Jurkat, Clone E6-1 (cell line): ENCODE measurements around the gene GAPDH.
"Not testable (repeated sequence)": the region's sequence is repeated elsewhere in the genome, so short reads cannot be mapped to it uniquely, and the experiment has no call there.

ENCODE experiments used
- DNase-seq: peaks from one replicate; pipeline ENCODE4 v3.0.0-alpha.2; 2011; ENCODE audit warnings: low read depth, low spot score
- H3K4me3 ChIP-seq: 2 replicates; pipeline ENCODE4 v1.5.1; 2011; ENCODE audit warnings: mild to moderate bottlenecking, low read length, control low read depth, moderate library complexity

GAPDH gene

DNA sequence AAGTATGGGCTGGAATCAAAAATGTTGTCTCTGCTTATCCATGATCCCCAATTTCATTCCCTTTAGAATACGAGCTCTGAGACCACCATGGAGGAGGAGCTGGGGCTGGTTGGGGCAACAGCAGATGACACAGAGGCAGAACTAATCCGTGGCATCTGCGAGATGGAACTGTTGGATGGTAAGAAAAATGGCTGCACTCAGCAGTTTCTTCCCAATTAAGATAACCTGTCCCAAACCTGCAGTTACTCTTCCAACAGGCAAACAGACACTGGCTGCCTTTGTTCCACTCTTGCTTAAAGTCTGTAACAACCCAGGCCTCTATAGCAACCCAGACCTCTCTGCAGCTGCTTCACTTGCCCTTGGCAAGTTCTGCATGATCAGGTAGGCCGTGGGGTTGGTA is 6.6 kb upstream of the GAPDH start:
- DNase-seq: no peak
- H3K4me3 ChIP-seq: no peak overlapping the region

DNA sequence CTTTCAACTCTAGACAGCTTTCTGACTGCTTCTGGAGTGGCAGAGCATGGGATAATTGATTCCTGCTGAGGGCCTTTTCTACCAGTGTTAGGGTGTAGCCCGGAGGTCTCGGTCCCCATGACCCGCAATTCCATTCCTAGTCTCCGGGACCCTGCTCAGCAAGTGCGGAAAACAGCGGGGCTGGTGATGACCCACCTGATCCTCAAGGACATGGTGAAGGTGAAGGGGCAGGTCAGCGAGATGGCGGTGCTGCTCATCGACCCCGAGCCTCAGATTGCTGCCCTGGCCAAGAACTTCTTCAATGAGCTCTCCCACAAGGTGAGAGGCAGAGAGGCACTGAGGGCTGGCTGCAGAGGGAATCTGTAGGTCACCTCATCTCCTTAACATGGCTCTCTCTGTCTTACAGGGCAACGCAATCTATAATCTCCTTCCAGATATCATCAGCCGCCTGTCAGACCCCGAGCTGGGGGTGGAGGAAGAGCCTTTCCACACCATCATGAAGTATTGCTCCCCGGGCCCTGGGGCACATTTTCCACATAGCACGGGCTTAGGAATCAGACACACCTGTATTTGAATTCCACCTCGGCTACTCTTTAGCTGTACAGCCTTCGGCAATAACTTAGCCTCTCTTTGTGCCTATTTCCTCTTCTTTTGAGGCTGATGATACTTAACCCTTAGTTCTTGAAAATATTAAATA is 5.6 kb upstream of the GAPDH start:
- DNase-seq: no peak
- H3K4me3 ChIP-seq: no peak overlapping the region

DNA sequence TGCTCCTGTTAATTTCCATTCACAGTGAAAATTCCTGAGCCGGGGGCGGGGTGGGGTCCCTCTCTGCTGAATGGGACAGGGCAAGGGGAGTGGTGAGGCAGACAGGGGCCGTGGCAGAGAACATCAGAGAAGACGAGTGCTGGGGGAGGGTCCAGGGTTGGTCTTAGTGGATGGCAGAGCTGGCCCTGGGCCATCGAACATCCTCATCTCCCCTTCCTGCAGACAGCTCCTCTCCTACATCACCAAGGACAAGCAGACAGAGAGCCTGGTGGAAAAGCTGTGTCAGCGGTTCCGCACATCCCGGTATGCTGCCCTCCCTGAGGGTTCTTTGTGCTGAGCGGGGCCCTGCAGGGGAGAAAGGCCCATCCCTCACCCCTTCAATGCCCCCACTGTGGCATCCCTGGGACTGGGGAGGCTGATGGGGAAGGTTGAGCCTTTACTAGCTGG is 5.0 kb upstream of the GAPDH start:
- no peak overlapping the region for H3K4me3 ChIP-seq
- no peak for DNase-seq

DNA sequence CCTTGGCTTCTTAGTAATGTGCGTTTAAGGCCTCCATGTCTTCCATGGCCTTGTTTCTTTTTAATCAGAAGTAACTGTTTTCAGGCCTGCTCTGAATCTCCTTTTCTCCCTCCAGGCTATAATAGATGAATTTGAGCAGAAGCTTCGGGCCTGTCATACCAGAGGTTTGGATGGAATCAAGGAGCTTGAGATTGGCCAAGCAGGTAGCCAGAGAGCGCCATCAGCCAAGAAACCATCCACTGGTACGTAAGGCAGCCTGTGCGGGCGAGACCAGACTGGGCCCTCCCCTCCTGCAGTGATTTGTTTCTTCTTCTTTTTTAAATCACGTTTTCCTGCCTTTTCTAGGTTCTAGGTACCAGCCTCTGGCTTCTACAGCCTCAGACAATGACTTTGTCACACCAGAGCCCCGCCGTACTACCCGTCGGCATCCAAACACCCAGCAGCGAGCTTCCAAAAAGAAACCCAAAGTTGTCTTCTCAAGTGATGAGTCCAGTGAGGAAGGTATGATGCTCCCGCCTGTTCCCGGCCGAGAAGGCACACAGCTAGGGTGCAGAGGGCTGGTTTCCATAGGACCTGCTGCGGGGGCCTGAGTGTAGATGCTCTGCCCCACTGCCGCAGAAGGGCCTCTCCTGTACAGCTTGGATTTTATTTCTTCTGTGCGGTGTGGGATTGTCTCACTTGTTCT is 3.6 kb upstream of the GAPDH start:
- DNase-seq: no peak
- H3K4me3 ChIP-seq: no peak overlapping the region

DNA sequence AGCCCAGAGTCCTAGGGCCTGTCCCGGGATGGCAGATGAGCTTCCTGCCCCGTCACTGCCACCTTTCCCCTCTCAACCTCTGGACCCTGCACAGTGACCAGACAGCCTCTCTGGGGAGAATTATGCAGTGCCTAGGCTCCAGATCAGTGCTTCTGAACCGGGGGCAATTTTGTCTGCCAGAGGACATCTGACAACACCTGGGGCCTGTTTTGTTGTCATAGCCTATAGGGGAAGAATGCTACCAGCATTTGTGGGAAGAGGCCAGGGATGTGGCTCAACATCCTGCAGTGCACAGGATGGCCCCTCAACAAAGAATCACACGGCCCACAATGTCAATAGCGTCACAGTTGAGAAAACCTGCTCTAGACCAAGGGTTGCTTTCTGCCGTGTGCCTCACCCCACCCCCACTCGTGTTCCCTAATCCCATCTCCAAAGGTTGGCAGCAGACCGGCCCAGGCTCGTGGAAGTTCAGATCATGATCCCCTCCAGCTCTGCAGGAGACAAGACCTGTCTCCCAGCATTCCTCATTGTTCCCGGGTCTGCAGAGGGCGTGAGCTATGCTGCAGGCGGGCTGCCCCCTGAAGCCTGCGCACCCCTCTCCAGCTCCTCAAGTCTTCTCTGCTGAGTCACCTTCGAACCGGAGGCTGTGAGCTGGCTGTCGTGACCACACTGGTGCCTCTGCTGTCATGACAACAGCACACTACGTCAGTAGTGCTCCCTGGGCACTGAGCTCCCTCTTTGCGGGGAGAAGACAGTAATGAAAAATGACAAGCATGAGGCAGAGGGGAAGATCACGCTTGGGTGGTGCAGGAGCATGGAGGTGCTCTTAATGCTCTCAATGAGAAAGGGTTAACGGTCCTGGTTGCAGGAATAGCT is 2.0 kb upstream of the GAPDH start:
- DNase-seq: peak; percentile 84
- peak overlapping the region; percentile 95 for H3K4me3 ChIP-seq

DNA sequence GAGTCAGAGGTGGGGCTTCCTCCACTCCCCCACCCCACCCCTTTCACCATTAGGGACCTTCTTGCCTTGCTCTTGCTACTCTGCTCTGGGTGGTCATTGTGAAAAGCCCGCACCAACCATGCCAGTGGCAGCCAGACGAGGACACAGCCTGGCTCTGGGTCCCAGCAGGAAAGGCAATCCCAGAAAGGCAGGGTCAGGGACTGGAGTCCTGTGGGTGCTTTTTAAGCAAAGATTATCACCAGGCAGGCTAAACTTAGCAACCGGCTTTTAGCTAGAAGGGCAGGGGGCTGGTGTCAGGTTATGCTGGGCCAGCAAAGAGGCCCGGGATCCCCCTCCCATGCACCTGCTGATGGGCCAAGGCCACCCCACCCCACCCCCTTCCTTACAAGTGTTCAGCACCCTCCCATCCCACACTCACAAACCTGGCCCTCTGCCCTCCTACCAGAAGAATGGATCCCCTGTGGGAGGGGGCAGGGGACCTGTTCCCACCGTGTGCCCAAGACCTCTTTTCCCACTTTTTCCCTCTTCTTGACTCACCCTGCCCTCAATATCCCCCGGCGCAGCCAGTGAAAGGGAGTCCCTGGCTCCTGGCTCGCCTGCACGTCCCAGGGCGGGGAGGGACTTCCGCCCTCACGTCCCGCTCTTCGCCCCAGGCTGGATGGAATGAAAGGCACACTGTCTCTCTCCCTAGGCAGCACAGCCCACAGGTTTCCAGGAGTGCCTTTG is 1.2 kb upstream of the GAPDH start:
- DNase-seq: peak; percentile 54
- H3K4me3 ChIP-seq: peak overlapping the region; percentile 95

DNA sequence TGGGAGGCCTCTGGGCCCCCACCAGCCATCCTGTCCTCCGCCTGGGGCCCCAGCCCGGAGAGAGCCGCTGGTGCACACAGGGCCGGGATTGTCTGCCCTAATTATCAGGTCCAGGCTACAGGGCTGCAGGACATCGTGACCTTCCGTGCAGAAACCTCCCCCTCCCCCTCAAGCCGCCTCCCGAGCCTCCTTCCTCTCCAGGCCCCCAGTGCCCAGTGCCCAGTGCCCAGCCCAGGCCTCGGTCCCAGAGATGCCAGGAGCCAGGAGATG is 729 bp upstream of the GAPDH start:
- DNase-seq: no peak

DNA sequence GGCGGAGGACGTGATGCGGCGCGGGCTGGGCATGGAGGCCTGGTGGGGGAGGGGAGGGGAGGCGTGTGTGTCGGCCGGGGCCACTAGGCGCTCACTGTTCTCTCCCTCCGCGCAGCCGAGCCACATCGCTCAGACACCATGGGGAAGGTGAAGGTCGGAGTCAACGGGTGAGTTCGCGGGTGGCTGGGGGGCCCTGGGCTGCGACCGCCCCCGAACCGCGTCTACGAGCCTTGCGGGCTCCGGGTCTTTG is 303 bp downstream of the GAPDH start:
- peak overlapping the region; percentile 95 for H3K4me3 ChIP-seq
- DNase-seq: no peak

More for the DNA sequence above, 729 bp upstream of the GAPDH start:
- peak overlapping the region; percentile 95 for H3K4me3 ChIP-seq

DNA sequence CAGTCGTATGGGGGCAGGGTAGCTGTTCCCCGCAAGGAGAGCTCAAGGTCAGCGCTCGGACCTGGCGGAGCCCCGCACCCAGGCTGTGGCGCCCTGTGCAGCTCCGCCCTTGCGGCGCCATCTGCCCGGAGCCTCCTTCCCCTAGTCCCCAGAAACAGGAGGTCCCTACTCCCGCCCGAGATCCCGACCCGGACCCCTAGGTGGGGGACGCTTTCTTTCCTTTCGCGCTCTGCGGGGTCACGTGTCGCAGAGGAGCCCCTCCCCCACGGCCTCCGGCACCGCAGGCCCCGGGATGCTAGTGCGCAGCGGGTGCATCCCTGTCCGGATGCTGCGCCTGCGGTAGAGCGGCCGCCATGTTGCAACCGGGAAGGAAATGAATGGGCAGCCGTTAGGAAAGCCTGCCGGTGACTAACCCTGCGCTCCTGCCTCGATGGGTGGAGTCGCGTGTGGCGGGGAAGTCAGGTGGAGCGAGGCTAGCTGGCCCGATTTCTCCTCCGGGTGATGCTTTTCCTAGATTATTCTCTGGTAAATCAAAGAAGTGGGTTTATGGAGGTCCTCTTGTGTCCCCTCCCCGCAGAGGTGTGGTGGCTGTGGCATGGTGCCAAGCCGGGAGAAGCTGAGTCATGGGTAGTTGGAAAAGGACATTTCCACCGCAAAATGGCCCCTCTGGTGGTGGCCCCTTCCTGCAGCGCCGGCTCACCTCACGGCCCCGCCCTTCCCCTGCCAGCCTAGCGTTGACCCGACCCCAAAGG is 804 bp downstream of the GAPDH start:
- peak; percentile 78 for DNase-seq

DNA sequence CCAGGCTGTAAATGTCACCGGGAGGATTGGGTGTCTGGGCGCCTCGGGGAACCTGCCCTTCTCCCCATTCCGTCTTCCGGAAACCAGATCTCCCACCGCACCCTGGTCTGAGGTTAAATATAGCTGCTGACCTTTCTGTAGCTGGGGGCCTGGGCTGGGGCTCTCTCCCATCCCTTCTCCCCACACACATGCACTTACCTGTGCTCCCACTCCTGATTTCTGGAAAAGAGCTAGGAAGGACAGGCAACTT is 1.3 kb downstream of the GAPDH start:
- peak overlapping the region; percentile 95 for H3K4me3 ChIP-seq
- no peak for DNase-seq

More for the DNA sequence above, 804 bp downstream of the GAPDH start:
- H3K4me3 ChIP-seq: peak overlapping the region; percentile 95

DNA sequence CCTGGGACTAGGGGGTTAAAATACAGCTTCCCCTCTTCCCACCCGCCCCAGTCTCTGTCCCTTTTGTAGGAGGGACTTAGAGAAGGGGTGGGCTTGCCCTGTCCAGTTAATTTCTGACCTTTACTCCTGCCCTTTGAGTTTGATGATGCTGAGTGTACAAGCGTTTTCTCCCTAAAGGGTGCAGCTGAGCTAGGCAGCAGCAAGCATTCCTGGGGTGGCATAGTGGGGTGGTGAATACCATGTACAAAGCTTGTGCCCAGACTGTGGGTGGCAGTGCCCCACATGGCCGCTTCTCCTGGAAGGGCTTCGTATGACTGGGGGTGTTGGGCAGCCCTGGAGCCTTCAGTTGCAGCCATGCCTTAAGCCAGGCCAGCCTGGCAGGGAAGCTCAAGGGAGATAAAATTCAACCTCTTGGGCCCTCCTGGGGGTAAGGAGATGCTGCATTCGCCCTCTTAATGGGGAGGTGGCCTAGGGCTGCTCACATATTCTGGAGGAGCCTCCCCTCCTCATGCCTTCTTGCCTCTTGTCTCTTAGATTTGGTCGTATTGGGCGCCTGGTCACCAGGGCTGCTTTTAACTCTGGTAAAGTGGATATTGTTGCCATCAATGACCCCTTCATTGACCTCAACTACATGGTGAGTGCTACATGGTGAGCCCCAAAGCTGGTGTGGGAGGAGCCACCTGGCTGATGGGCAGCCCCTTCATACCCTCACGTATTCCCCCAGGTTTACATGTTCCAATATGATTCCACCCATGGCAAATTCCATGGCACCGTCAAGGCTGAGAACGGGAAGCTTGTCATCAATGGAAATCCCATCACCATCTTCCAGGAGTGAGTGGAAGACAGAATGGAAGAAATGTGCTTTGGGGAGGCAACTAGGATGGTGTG is 1.9 kb downstream of the GAPDH start:
- peak overlapping the region; percentile 95 for H3K4me3 ChIP-seq
- no peak for DNase-seq

DNA sequence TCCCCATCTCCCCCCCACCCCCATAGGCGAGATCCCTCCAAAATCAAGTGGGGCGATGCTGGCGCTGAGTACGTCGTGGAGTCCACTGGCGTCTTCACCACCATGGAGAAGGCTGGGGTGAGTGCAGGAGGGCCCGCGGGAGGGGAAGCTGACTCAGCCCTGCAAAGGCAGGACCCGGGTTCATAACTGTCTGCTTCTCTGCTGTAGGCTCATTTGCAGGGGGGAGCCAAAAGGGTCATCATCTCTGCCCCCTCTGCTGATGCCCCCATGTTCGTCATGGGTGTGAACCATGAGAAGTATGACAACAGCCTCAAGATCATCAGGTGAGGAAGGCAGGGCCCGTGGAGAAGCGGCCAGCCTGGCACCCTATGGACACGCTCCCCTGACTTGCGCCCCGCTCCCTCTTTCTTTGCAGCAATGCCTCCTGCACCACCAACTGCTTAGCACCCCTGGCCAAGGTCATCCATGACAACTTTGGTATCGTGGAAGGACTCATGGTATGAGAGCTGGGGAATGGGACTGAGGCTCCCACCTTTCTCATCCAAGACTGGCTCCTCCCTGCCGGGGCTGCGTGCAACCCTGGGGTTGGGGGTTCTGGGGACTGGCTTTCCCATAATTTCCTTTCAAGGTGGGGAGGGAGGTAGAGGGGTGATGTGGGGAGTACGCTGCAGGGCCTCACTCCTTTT is 2.7 kb downstream of the GAPDH start:
- DNase-seq: no peak
- H3K4me3 ChIP-seq: peak overlapping the region; percentile 95; the same call in 1 of the 2 replicates

DNA sequence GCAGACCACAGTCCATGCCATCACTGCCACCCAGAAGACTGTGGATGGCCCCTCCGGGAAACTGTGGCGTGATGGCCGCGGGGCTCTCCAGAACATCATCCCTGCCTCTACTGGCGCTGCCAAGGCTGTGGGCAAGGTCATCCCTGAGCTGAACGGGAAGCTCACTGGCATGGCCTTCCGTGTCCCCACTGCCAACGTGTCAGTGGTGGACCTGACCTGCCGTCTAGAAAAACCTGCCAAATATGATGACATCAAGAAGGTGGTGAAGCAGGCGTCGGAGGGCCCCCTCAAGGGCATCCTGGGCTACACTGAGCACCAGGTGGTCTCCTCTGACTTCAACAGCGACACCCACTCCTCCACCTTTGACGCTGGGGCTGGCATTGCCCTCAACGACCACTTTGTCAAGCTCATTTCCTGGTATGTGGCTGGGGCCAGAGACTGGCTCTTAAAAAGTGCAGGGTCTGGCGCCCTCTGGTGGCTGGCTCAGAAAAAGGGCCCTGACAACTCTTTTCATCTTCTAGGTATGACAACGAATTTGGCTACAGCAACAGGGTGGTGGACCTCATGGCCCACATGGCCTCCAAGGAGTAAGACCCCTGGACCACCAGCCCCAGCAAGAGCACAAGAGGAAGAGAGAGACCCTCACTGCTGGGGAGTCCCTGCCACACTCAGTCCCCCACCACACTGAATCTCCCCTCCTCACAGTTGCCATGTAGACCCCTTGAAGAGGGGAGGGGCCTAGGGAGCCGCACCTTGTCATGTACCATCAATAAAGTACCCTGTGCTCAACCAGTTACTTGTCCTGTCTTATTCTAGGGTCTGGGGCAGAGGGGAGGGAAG is 3.5 kb downstream of the GAPDH start:
- DNase-seq: peak; percentile 90
- H3K4me3 ChIP-seq: not testable (repeated sequence)

DNA sequence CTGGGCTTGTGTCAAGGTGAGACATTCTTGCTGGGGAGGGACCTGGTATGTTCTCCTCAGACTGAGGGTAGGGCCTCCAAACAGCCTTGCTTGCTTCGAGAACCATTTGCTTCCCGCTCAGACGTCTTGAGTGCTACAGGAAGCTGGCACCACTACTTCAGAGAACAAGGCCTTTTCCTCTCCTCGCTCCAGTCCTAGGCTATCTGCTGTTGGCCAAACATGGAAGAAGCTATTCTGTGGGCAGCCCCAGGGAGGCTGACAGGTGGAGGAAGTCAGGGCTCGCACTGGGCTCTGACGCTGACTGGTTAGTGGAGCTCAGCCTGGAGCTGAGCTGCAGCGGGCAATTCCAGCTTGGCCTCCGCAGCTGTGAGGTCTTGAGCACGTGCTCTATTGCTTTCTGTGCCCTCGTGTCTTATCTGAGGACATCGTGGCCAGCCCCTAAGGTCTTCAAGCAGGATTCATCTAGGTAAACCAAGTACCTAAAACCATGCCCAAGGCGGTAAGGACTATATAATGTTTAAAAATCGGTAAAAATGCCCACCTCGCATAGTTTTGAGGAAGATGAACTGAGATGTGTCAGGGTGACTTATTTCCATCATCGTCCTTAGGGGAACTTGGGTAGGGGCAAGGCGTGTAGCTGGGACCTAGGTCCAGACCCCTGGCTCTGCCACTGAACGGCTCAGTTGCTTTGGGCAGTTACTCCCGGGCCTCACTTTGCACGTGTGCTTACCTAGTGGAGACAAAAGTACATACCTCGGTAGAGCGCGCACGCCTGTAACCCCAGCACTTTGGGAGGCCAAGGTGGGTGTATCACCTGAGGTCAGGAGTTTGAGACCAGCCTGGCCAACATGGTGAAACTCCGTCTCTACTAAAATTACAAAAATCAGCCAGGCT is 4.3 kb downstream of the GAPDH start:
- peak; percentile 53 for DNase-seq

DNA sequence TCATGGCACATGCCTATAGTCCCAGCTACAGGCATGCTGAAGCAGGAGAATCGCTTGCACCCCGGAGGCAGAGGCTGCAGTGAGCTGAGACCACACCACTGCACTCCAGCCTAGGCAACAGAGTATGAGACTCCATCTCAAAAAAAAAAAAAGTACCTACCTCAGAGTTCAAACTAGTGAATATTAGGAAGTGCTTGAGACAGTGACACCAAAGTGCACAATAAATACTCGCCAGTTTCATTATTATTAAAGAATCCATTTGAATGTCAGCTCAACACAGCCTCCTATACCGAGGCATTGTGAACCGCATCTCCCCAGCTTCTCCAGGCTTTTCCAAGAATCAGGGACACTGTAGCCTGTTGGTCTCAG is 5.0 kb downstream of the GAPDH start:
- no peak for DNase-seq
- no peak overlapping the region for H3K4me3 ChIP-seq

More for the DNA sequence above, 4.3 kb downstream of the GAPDH start:
- H3K4me3 ChIP-seq: no peak overlapping the region

DNA sequence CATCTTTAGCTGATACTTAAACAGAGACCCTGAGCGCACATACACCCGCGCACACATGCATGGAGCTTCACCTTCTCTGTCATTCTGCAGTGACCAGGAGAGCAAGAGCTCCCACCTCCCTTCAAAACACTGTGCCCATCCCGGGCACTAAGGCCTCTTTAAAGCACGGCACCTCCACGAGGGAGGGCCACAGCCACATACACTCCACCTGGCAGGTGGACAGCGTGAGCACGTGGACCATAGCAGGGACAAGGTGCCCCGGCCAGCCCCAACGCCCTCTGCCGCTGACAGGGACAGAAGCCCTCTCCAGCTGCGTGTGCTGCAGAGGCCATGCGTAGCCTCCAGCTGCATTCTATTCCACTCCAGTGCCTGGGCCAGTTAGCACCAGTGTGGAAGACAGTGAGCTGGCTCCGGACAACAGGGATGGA is 5.4 kb downstream of the GAPDH start:
- DNase-seq: no peak
- no peak overlapping the region for H3K4me3 ChIP-seq
